ENCODE measurements around the gene BBS12.

- no peak for TF ChIP-seq POLR2A (IDR thresholded peaks at IDR 0.05; ENCODE audit: low read depth, low read length)
- no peak for TF ChIP-seq POLR2AphosphoS5 (IDR thresholded peaks at IDR 0.05; ENCODE audit: low read depth, low read length)
Measured at GRCh38 chr4:122775039-122775438, 42.5 kb downstream of the BBS12 start.
